SU-DHL-6 (cell line): ENCODE measurements around the gene SCN9A.

Source experiments
- H2AFZ ChIP-seq: fragments of 200-600 bp; sonication (generic); 2 replicates; pipeline ENCODE4 v1.6.1; 2014; ENCODE audit warnings: low read depth, mild to moderate bottlenecking, moderate library complexity, mixed read lengths, antibody characterized with exemption, low read length; ENCODE audit not compliant: severe bottlenecking
- H3F3A ChIP-seq: fragments of 200-600 bp; shearing (Covaris generic); 2 replicates; pipeline ENCODE4 v1.6.0; 2016; ENCODE audit warnings: antibody characterized with exemption, mild to moderate bottlenecking; ENCODE audit not compliant: insufficient read depth
- H3K27ac ChIP-seq: fragments of 200-600 bp; sonication (generic); 2 replicates; pipeline ENCODE4 v1.5.1; 2016; ENCODE audit warnings: low read depth, mild to moderate bottlenecking, low read length, moderate library complexity, mixed read lengths
- H3K27me3 ChIP-seq: fragments of 200-600 bp; sonication (generic), shearing (Covaris generic); 2 replicates; pipeline ENCODE4 v1.6.0; 2014; ENCODE audit warnings: mild to moderate bottlenecking, low read length
- H3K36me3 ChIP-seq: fragments of 200-600 bp; sonication (generic); 2 replicates; pipeline ENCODE4 v1.6.1; 2014; ENCODE audit warnings: mild to moderate bottlenecking, low read length, mixed read lengths
- H3K4me2 ChIP-seq: fragments of 300-600, 200-600 bp; shearing (Covaris generic), sonication (generic); 2 replicates; pipeline ENCODE4 v1.6.0; 2014; ENCODE audit warnings: low read length, low read depth, mild to moderate bottlenecking; ENCODE audit not compliant: poor library complexity, severe bottlenecking
- H3K4me3 ChIP-seq: fragments of 200-600 bp; sonication (generic); 2 replicates; pipeline ENCODE4 v1.5.1; 2014; ENCODE audit warnings: antibody characterized with exemption, low read length, mild to moderate bottlenecking, mixed read lengths; ENCODE audit not compliant: insufficient read depth, poor library complexity, severe bottlenecking
- H3K79me2 ChIP-seq: fragments of 200-600 bp; sonication (generic); 2 replicates; pipeline ENCODE4 v1.6.1; 2014; ENCODE audit warnings: mild to moderate bottlenecking, low read length, moderate library complexity; ENCODE audit not compliant: insufficient read depth
- H3K9ac ChIP-seq: fragments of 200-600 bp; sonication (generic); 2 replicates; pipeline ENCODE4 v1.7.0; 2014; ENCODE audit warnings: mild to moderate bottlenecking, low read length
- H3K9me2 ChIP-seq: fragments of 200-600 bp; sonication (generic); replicated peaks from 2 replicates; pipeline ENCODE4 v1.6.1; 2014; ENCODE audit warnings: low read length; ENCODE audit not compliant: insufficient read depth
- H3K9me3 ChIP-seq: fragments of 200-600 bp; sonication (generic); 2 replicates; pipeline ENCODE4 v1.6.1; 2014; ENCODE audit warnings: low read length, mixed read lengths; ENCODE audit not compliant: insufficient read depth
- H4K20me1 ChIP-seq: fragments of 200-600 bp; sonication (generic); 2 replicates; pipeline ENCODE4 v1.6.1; 2014; ENCODE audit warnings: low read depth, mild to moderate bottlenecking, antibody characterized with exemption, low read length, moderate library complexity, mixed read lengths
- EZH2phosphoT487 ChIP-seq: fragments of 200-600 bp; sonication (generic), shearing (Covaris generic); conservative IDR thresholded peaks from 2 replicates; pipeline ENCODE4 v1.6.1; 2018; ENCODE audit warnings: mild to moderate bottlenecking, antibody characterized with exemption, low read length, moderate library complexity, mixed read lengths
- TF ChIP-seq, protein P1 (sequence below): fragments of 200-600 bp; sonication (generic); IDR thresholded peaks from one replicate; pipeline ENCODE4 v1.5.1; 2017; ENCODE audit warnings: antibody characterized with exemption, mild to moderate bottlenecking, low read length, moderate library complexity; ENCODE audit not compliant: insufficient read depth, poor library complexity, severe bottlenecking

SCN9A gene

DNA sequence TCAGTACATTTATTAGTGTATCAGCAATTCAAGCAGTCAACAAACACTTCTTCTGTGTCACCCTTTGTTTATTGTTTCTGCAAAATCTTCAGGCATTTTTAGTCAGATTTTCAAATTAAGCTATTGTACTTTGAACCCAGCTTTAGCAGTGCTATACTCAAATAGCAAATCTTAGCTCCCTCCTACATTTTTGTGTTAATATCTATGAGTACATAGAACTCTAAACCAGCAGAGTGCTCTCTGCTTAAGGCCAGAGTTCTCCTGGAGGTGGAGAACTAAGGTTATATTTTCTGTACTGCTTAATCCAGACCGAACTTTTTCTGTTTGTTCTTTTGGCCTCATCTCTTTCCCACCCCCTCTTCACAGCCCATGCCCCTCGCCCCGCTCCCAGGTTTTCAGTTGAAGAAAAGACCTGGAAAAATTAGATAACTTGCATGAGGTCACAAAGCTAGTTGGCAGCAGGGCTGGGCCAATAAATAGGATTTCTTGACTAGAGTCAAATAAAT, 218.7 kb downstream of the SCN9A start:
- Histone ChIP-seq H3K4me3 (no peak overlapping the region), H3K9me2 (no peaks in the 10 kb centered on the region), H3K36me3 (no peaks in the 10 kb centered on the region), H3K27me3 (no peaks in the 10 kb centered on the region), H3K79me2 (no peaks in the 10 kb centered on the region), H4K20me1 (no peaks in the 10 kb centered on the region), H3F3A (no peaks in the 10 kb centered on the region), H3K9ac (no peak overlapping the region), H2AFZ (no peak overlapping the region), H3K27ac (no peak overlapping the region), H3K4me2 (no peak overlapping the region), H3K9me3 (no peaks in the 10 kb centered on the region)
- TF ChIP-seq, protein P1, sequence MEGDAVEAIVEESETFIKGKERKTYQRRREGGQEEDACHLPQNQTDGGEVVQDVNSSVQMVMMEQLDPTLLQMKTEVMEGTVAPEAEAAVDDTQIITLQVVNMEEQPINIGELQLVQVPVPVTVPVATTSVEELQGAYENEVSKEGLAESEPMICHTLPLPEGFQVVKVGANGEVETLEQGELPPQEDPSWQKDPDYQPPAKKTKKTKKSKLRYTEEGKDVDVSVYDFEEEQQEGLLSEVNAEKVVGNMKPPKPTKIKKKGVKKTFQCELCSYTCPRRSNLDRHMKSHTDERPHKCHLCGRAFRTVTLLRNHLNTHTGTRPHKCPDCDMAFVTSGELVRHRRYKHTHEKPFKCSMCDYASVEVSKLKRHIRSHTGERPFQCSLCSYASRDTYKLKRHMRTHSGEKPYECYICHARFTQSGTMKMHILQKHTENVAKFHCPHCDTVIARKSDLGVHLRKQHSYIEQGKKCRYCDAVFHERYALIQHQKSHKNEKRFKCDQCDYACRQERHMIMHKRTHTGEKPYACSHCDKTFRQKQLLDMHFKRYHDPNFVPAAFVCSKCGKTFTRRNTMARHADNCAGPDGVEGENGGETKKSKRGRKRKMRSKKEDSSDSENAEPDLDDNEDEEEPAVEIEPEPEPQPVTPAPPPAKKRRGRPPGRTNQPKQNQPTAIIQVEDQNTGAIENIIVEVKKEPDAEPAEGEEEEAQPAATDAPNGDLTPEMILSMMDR = no peak
- no peak for TF ChIP-seq EZH2phosphoT487

DNA sequence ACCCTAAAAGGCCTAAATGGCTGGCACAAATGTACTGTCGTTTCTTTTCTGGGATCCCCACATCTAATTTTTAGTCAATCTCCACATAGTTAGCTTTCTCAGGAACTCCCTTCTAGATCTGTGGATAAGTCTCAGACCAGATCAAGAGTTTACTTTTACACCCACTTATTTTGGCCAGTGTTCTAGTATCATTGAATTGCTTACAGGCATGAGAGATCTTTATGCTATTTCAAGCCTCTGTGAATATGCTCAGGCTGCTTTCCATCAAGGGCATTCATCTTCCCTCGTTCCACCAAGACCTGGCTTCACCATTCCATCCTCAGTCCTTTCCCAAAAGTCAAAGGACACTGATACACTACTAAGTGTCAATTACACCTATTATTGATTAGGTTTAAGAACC, 220.2 kb downstream of the SCN9A start:
- Histone ChIP-seq H3K36me3 (no peaks in the 10 kb centered on the region), H3K9ac (no peak overlapping the region), H3K79me2 (no peaks in the 10 kb centered on the region), H4K20me1 (no peaks in the 10 kb centered on the region), H3K27ac (no peak overlapping the region), H2AFZ (no peak overlapping the region), H3K9me3 (no peaks in the 10 kb centered on the region), H3K27me3 (no peaks in the 10 kb centered on the region), H3K4me3 (no peak overlapping the region), H3K9me2 (no peaks in the 10 kb centered on the region), H3K4me2 (no peak overlapping the region), H3F3A (no peaks in the 10 kb centered on the region)
- no peak for TF ChIP-seq EZH2phosphoT487
- TF ChIP-seq, protein P1 = no peak

DNA sequence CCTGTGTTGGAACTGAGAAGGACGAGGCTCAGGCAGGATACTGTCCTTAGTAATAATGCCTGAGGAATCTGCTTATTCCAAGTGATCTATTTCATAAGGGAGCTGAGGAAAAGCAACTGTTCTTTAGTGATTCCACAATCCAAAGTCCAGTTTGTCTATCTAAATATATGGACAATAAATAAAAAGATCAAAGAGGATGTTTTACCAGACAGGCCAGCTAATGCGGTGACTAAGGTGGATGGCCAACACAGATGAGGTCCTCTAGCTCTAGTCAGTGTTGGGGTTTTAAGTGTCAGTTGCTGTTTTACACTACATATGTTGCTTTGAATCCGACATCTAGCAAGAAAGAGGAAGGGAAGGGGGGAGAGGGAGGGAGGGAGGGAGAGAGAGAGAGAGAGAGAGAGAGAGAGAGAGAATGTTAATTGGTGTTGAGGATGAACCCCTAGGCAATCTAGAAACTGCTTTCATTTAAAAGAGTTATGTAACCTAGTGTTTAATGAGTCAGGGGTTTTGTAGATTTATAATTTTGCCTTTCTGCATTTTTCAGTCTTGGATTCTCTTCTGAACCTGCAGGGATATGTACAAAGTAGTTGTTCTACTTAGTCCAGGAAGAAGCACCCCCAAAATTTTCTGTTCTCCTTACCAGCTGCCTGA, 220.9 kb downstream of the SCN9A start:
- H3K27me3 ChIP-seq = no peaks in the 10 kb centered on the region
- H3K4me2 ChIP-seq = no peak overlapping the region
- H3K9me2 ChIP-seq = no peaks in the 10 kb centered on the region
- no peak overlapping the region for H2AFZ ChIP-seq
- H3K9ac ChIP-seq = no peak overlapping the region
- H3K79me2 ChIP-seq = no peaks in the 10 kb centered on the region
- H3K36me3 ChIP-seq = no peaks in the 10 kb centered on the region
- TF ChIP-seq, protein P1 = no peak
- TF ChIP-seq EZH2phosphoT487 = no peak
- no peak overlapping the region for H3K27ac ChIP-seq
- no peaks in the 10 kb centered on the region for H3K9me3 ChIP-seq
- H3K4me3 ChIP-seq = no peak overlapping the region
- H3F3A ChIP-seq = no peaks in the 10 kb centered on the region
- no peaks in the 10 kb centered on the region for H4K20me1 ChIP-seq
